NCI-H187 (cell line): ENCODE measurements around the gene IGSF9.

Experiments
- DNase-seq, 2 experiments: peaks; one replicate each; lab custom pipeline; 2025; lab: John Stamatoyannopoulos, UW

Gene IGSF9

GRCh38 chr1:159932296-159933285 is 12.8 kb downstream of the IGSF9 start:
- DNase-seq: no peak

GRCh38 chr1:159931795-159932173 is 13.6 kb downstream of the IGSF9 start:
- no peak for DNase-seq

GRCh38 chr1:159931101-159931794 is 14.2 kb downstream of the IGSF9 start:
- DNase-seq: no peak

- DNase-seq: no peak
Observed at GRCh38 chr1:159930634-159931033, 14.8 kb downstream of the IGSF9 start.

GRCh38 chr1:159930216-159930615 is 15.2 kb downstream of the IGSF9 start:
- DNase-seq: no peak

GRCh38 chr1:159929155-159930051 is 16.0 kb downstream of the IGSF9 start:
- no peak for DNase-seq

GRCh38 chr1:159928491-159929050 is 16.8 kb downstream of the IGSF9 start:
- DNase-seq: no peak

- DNase-seq: no peak
Observed at GRCh38 chr1:159927849-159928431, 17.5 kb downstream of the IGSF9 start.

GRCh38 chr1:159927211-159927848 is 18.1 kb downstream of the IGSF9 start:
- DNase-seq: no peak

GRCh38 chr1:159925719-159926078 is 19.7 kb downstream of the IGSF9 start:
- DNase-seq: no peak

- peak; percentile 49 to 82 for DNase-seq
Observed at GRCh38 chr1:159924791-159925718, 20.4 kb downstream of the IGSF9 start, which contains the start of gene TAGLN2. TAGLN2 (minus strand) TSS chr1:159925507; CDS start chr1:159920509, 4,998 bp downstream.

- no peak for DNase-seq
Observed at GRCh38 chr1:159924025-159924790, 21.2 kb downstream of the IGSF9 start.

GRCh38 chr1:159923203-159924024 is 22.0 kb downstream of the IGSF9 start:
- no peak for DNase-seq

GRCh38 chr1:159922511-159923202 is 22.8 kb downstream of the IGSF9 start:
- DNase-seq: no peak

GRCh38 chr1:159921700-159922504 is 23.5 kb downstream of the IGSF9 start:
- no peak for DNase-seq

GRCh38 chr1:159921251-159921650 is 24.2 kb downstream of the IGSF9 start:
- DNase-seq: no peak

GRCh38 chr1:159920651-159921050 is 24.8 kb downstream of the IGSF9 start:
- no peak for DNase-seq
